Hindlimb muscle (tissue), 1 donor: ENCODE results near the gene CCNDBP1. TPM values are rescaled to one million over a fixed set of nuclear protein-coding genes. Genes with fewer than 3 reads are reported as not detected.
"Not testable (repeated sequence)": the region's sequence is repeated elsewhere in the genome, so short reads cannot be mapped to it uniquely, and the experiment has no call there.

Source experiments
- DNase-seq: peaks from one replicate; pipeline ENCODE4 v3.0.0-alpha.2; 2013
- polyA plus RNA-seq: library from polyadenylated mRNA; unstranded; fragments of 120-200 nt; gene quantifications from one replicate; pipeline ENCODE4 v1.2.1, GENCODE V29; 2013; ENCODE audit not compliant: insufficient read length

The CCNDBP1 gene
- polyA plus RNA-seq, 1 donor, result 39.9 TPM

- no peak for DNase-seq
Observed at GRCh38 chr15:43218908-43219706, 33.9 kb downstream of the CCNDBP1 start.

GRCh38 chr15:43219929-43220928 is 35.0 kb downstream of the CCNDBP1 start:
- DNase-seq, result no peak

- DNase-seq, result no peak
Observed at GRCh38 chr15:43220991-43221403, 35.8 kb downstream of the CCNDBP1 start, which contains the start of gene EPB42. EPB42 (minus strand) TSS chr15:43221018; CDS start chr15:43220825, 193 bp downstream.

- DNase-seq, result no peak
Observed at GRCh38 chr15:43221422-43221821, 36.2 kb downstream of the CCNDBP1 start.

- peak; percentile 69 for DNase-seq
Observed at GRCh38 chr15:43225201-43225949, 40.2 kb downstream of the CCNDBP1 start.

- not testable (repeated sequence) for DNase-seq
Observed at GRCh38 chr15:43225950-43226255, 40.7 kb downstream of the CCNDBP1 start.

- no peak for DNase-seq
Observed at GRCh38 chr15:43226436-43227305, 41.5 kb downstream of the CCNDBP1 start.

- no peak for DNase-seq
Observed at GRCh38 chr15:43229977-43230376, 44.8 kb downstream of the CCNDBP1 start.

- DNase-seq, result no peak
Observed at GRCh38 chr15:43230640-43231115, 45.5 kb downstream of the CCNDBP1 start.

GRCh38 chr15:43232289-43232874 is 47.2 kb downstream of the CCNDBP1 start:
- no peak for DNase-seq

- DNase-seq, result no peak
Observed at GRCh38 chr15:43235536-43235935, 50.3 kb downstream of the CCNDBP1 start.

- no peak for DNase-seq
Observed at GRCh38 chr15:43237842-43238470, 52.8 kb downstream of the CCNDBP1 start.

- no peak for DNase-seq
Observed at GRCh38 chr15:43238671-43239131, 53.5 kb downstream of the CCNDBP1 start.

GRCh38 chr15:43239732-43240491 is 54.7 kb downstream of the CCNDBP1 start:
- no peak for DNase-seq

- DNase-seq, result peak; percentile 89
Observed at GRCh38 chr15:43241100-43241499, 55.9 kb downstream of the CCNDBP1 start.

- DNase-seq, result no peak
Observed at GRCh38 chr15:43242616-43243015, 57.4 kb downstream of the CCNDBP1 start.

GRCh38 chr15:43243020-43243645 is 57.9 kb downstream of the CCNDBP1 start:
- no peak for DNase-seq

- DNase-seq, result no peak
Observed at GRCh38 chr15:43244092-43244491, 58.9 kb downstream of the CCNDBP1 start.

- no peak for DNase-seq
Observed at GRCh38 chr15:43246261-43246774, 61.1 kb downstream of the CCNDBP1 start.
